ENCODE data around the gene SH3BGRL2.

The SH3BGRL2 gene

DNA sequence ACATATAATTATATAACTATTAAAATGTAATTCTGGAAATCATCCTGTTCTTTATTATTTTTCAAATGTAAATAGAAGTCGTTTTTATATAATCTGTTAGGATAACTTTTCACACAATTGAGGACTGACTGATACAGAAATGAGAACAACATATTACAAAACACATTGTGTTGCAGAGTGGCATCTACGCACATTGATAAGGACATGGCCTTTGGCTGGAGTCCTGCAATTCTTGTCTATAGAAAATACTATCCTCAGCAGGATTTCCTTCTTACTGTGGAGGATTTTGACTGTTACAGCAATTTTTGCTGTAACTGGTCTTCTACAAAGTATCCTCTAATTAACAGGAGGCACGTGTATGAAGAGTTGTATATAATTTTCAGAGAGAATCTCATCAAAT, 19.8 kb downstream of the SH3BGRL2 start (continued):
- TF ChIP-seq ZNF549 (tag by site-specific recombination; IDR thresholded peaks at IDR 0.05): no peak
- TF ChIP-seq GLI4 (tag by site-specific recombination; IDR thresholded peaks at IDR 0.05): no peak
- TF ChIP-seq ZNF341 (tag by site-specific recombination; IDR thresholded peaks at IDR 0.05; ENCODE audit: low read depth): no peak

- Histone ChIP-seq H3K36me3 (ENCODE audit: control insufficient read depth in 2 of 2, insufficient read depth in 1 of 2, low read length in 2 of 2) (no peaks in the 10 kb centered on the region), H3K9me3 (ENCODE audit: control insufficient read depth, insufficient read depth, low read depth, low read length) (no peaks in the 10 kb centered on the region), H3K4me1 (ENCODE audit: control insufficient read depth, insufficient read depth, low read length) (0 out of 2 replicates have a peak, but pooled peaks cover 5% of the 10 kb centered on the region), H3K4me3 (ENCODE audit: low read depth, low read length) (no peak overlapping the region), H3K27ac (ENCODE audit: extremely low read depth, low read depth, low read length) (no peak overlapping the region)
- CTCF ChIA-PET: no interaction called here
- POLR2A ChIA-PET: no interaction called here
- TF ChIP-seq ZNF2 (tag by site-specific recombination; IDR thresholded peaks at IDR 0.05): no peak
- TF ChIP-seq SP7 (tag by site-specific recombination; IDR thresholded peaks at IDR 0.05): no peak
- TF ChIP-seq ZBTB21 (tag by site-specific recombination; IDR thresholded peaks at IDR 0.05): no peak
- TF ChIP-seq, protein P1, sequence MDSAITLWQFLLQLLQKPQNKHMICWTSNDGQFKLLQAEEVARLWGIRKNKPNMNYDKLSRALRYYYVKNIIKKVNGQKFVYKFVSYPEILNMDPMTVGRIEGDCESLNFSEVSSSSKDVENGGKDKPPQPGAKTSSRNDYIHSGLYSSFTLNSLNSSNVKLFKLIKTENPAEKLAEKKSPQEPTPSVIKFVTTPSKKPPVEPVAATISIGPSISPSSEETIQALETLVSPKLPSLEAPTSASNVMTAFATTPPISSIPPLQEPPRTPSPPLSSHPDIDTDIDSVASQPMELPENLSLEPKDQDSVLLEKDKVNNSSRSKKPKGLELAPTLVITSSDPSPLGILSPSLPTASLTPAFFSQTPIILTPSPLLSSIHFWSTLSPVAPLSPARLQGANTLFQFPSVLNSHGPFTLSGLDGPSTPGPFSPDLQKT (IDR thresholded peaks at IDR 0.05; ENCODE audit: borderline replicate concordance, low read depth, low read length): no peak
- TF ChIP-seq ZNF670 (tag by site-specific recombination; IDR thresholded peaks at IDR 0.05; ENCODE audit: low read depth): no peak
- TF ChIP-seq KLF16 (tag by site-specific recombination; IDR thresholded peaks at IDR 0.05): no peak
- no peak for TF ChIP-seq ZNF544 (tag by site-specific recombination; IDR thresholded peaks at IDR 0.05)
- TF ChIP-seq ZNF639 (tag by site-specific recombination; IDR thresholded peaks at IDR 0.05): no peak
- TF ChIP-seq GLI2 (tag by site-specific recombination; IDR thresholded peaks at IDR 0.05; ENCODE audit: borderline replicate concordance, low read depth): no peak
- no peak for TF ChIP-seq RBAK (tag by site-specific recombination; IDR thresholded peaks at IDR 0.05)
- TF ChIP-seq ZEB2 (tag by site-specific recombination; IDR thresholded peaks at IDR 0.05): no peak
- no peak for TF ChIP-seq ZNF585B (tag by site-specific recombination; IDR thresholded peaks at IDR 0.05)
- TF ChIP-seq ZNF416 (tag by site-specific recombination; IDR thresholded peaks at IDR 0.05): no peak
- no peak for TF ChIP-seq ZBTB26 (tag by site-specific recombination; optimal IDR thresholded peaks at IDR 0.05)
- no peak for TF ChIP-seq ZNF138 (tag by site-specific recombination; IDR thresholded peaks at IDR 0.05; ENCODE audit: borderline replicate concordance)
Measured at GRCh38 chr6:79656134-79656533, 25.0 kb downstream of the SH3BGRL2 start.

DNA sequence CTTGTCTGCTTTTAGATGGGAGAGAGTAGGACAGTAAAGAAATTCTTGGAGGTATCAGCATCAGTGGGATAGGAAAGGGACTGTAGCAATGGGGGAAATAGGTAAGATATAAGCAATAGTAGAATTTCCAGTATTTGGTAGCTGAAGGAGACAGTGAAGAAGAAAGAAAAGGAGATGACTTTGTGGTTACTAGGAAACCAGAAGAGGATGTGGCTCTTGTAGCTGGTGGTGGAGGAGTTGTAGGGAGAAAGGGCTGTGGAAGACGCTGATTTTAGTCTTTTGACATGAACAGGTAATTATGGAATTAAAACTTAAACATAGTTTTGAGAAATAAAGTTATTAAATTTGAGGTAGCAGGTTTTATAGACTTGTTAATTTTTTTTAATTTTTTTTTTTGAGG, 26.1 kb downstream of the SH3BGRL2 start:
- TF ChIP-seq MZF1 (tag by site-specific recombination; IDR thresholded peaks at IDR 0.05; ENCODE audit: borderline replicate concordance): no peak
- no peak for TF ChIP-seq ZNF621 (tag by site-specific recombination; IDR thresholded peaks at IDR 0.05)
- no peak for TF ChIP-seq ZNF837 (tag by site-specific recombination; IDR thresholded peaks at IDR 0.05)
- no peak for TF ChIP-seq MEIS1 (CRISPR knock-in tag; IDR thresholded peaks at IDR 0.05; ENCODE audit: borderline replicate concordance)
- TF ChIP-seq BCL11A (tag by site-specific recombination; IDR thresholded peaks at IDR 0.05; ENCODE audit: low read depth): no peak
- TF ChIP-seq ZNF571 (tag by site-specific recombination; IDR thresholded peaks at IDR 0.05): no peak
- no peak for TF ChIP-seq ZNF366 (tag by site-specific recombination; conservative IDR thresholded peaks at IDR 0.05)
- TF ChIP-seq ZFHX2 (tag by site-specific recombination; conservative IDR thresholded peaks at IDR 0.05): no peak
- TF ChIP-seq ZNF610 (tag by site-specific recombination; IDR thresholded peaks at IDR 0.05; ENCODE audit: borderline replicate concordance): no peak
- TF ChIP-seq, protein P2, sequence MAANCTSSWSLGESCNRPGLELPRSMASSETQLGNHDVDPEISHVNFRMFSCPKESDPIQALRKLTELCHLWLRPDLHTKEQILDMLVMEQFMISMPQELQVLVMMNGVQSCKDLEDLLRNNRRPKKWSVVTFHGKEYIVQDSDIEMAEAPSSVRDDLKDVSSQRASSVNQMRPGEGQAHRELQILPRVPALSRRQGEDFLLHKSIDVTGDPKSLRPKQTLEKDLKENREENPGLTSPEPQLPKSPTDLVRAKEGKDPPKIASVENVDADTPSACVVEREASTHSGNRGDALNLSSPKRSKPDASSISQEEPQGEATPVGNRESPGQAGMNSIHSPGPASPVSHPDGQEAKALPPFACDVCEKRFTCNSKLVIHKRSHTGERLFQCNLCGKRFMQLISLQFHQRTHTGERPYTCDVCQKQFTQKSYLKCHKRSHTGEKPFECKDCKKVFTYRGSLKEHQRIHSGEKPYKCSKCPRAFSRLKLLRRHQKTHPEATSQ (tag by site-specific recombination; IDR thresholded peaks at IDR 0.05): no peak
- Histone ChIP-seq H3K9me3 (ENCODE audit: control insufficient read depth, insufficient read depth, low read depth, low read length) (no peaks in the 10 kb centered on the region), H3K4me3 (ENCODE audit: low read depth, low read length) (no peak overlapping the region), H3K27ac (ENCODE audit: extremely low read depth, low read depth, low read length) (no peak overlapping the region), H3K36me3 (ENCODE audit: control insufficient read depth in 2 of 2, insufficient read depth in 1 of 2, low read length in 2 of 2) (no peaks in the 10 kb centered on the region), H3K4me1 (ENCODE audit: control insufficient read depth, insufficient read depth, low read length) (no peaks in the 10 kb centered on the region)
- ChIA-PET POLR2A (no interaction called here), CTCF (interaction anchor here (1.0 kb wide), 1 partner anchor 15 kb away, joined by 3 read pairs; no protein-coding TSS in a partner anchor)
